Right renal cortex interstitium (tissue), 3 donors: ENCODE results near the gene CDH4. TPM values are rescaled to one million over a fixed set of nuclear protein-coding genes. Genes with fewer than 3 reads are reported as not detected.

ENCODE experiments used
- DNase-seq, 3 donors: peaks; one replicate each; pipeline ENCODE4 v3.0.0-alpha.2; 2013; ENCODE audit warnings: low read depth in 3 of 3, low spot score in 2 of 3
- polyA plus RNA-seq, 3 donors: library from polyadenylated mRNA; unstranded; fragments of 120-200 nt; gene quantifications; one replicate each; pipeline ENCODE4 v1.2.1, GENCODE V29; 2013; ENCODE audit not compliant: insufficient read length in 3 of 3

The CDH4 gene
- polyA plus RNA-seq, 3 donors = 5.8 to 6.8 (median 5.9) TPM

DNA sequence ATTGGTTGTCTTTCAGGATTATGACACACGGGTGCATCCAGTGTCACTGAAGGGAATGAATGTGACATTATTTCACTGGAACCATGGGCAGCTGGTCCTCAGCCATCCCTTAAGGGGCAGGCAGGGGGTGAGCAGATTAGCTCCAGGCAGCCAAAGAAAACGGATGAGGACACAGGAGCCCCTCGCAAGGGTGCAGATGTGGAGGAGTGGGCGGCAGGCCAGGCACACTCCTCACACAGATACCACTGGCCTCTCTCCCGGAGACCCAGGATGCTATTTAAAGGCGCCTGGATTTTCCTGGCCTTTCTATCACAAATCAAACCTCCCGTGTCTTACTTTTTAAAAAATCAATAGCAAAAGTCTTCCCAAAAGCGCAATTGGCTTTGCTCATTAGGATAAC lies 603.2 kb downstream of the CDH4 start:
- no peak for DNase-seq

- no peak for DNase-seq
These were observed 604.8 kb downstream of the CDH4 start for GRCh38 chr20:61856626-61857413.

DNA sequence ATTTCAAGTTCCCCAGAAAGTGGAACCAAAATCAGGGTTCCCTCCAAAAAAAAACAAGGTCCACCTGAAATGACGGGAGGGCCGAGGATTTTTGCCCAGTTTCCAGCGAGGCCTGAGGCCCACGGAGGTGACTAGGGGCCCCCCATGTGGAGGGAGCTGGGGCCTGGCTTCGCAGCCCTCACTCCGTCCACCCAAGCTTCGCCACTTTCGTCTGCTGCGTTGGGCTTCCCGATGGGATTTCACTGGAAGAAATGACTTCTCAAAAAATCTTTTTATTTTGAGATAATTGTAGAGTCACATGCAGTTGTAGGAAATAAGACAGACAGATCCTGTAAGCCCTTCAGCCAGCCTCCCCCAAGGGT lies 605.3 kb downstream of the CDH4 start:
- DNase-seq = no peak

DNA sequence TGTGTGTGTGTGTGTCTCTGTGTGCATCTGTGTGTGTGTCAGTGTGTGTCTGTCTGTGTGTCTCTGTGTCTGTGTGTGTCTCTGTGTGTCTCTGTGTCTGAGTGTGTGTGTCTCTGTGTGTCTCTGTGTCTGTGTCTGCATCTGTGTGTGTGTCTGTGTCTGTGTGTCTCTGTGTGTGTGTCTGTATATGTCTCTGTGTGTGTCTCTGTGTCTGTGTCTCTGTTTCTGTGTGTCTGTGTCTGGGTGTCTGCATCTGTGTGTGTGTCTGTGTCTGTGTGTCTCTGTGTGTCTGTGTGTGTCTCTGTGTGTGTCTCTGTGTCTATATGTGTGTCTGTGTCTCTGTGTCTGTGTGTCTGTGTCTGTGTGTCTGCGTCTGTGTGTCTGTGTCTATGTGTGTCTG lies 605.8 kb downstream of the CDH4 start:
- no peak for DNase-seq

DNA sequence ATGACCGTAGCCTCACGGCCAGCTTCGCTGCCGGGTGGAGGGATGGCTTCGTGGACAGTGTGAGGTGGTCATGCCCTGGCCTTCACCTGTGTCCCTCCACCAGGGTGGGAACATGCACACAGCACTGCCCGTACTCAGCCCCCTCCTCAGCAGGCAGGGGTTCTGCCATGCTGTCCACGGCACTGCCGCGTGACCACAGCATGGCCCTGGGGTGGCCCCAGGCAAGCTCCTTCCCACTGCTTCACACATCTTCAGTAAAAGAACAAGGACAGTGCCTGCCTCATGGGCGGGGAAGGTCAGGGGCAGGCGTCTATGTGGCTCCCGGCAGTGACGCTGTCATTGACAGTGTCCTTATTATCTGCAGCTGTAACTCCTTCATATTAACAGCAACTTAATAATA lies 607.7 kb downstream of the CDH4 start:
- no peak for DNase-seq

DNA sequence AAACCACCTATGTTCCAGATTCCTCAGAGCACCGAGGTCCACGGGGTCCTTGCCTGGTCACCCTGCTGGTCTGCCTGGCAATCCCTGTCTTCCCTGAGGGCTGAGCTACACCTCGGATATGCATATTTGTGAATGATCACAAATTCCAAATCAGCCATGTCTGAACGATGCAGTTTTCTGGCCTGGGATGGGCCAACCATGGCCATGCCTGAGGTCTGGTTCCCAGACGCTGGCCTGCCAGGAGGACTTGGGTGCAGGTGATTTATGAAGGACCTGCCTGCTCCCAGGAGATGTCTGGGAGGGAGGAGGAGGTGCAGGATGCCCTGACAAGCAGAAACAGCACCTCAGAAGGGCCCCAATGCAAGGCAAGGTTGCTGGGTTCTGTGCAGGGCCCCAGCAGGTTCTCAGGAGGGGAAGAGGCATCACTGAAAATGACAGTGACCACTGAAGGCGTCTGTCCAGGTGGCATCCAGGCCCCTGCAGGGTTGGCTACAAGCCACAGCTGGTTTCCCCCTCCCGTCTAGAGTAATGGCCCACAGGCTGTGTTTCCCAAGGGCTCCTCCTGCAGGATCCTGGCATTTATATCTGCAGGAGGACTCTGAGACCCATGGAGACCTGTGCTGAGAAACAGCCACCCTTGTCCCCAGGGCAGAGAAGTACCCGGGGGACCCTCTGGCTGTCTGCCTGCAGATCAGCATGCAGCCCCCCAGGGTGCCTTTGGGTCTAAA lies 608.4 kb downstream of the CDH4 start:
- no peak for DNase-seq

DNA sequence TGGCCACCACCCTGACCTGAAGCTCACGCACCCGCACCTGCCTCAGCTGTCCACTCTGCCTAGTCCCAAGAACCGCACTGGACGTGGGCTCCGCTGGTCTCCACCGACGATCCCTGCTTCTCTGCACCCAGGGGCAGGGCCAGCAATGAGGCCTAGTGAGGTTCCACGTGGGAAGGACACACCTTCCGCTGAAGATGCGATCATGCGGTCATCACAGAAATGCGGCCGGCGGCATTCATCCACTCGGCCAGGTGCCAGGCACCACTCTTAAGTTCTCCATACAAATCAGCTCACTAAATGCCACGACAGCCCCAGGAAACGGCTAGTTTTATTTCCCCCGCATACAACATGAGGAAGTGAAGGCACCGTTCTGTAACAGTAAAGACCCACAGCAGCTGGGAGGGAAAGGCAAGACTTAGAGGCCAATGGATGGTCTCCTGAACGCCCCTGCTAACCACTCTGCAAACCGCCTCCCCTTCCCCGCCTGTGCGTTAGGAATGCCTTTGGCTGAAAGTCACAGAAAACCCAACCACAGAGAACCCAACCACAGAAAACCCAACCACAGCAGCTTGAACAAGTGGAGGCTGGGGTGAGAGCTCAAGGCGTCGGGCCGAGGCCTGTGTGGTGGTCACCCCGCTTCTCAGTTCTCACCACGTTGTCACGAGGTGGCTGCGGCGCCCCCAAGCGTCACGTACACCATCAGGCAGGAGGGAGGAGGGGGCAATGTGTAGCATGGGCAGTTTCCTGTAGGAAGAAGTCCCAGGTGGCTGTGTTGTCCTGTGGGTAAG lies 609.2 kb downstream of the CDH4 start:
- no peak for DNase-seq

DNA sequence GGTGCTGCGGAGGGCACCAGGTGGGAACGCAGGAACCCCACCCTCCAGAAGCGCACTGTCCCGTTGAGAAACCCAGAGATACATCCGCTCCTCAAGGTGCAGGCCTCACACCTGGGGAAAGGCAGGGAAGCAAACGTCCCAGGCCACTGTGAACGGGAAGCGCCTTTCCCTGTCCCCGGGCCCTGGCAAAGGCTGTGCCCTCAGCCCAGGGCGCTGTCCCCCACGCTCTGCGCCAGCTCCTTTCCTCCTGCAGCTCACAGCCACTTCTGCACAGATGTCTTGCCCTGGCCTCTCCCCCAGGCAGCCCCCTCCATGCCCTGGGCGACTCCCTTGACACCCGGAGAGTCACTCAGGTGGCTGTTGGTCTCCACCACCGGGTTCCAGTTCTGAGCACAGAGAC lies 609.8 kb downstream of the CDH4 start:
- DNase-seq = no peak

GRCh38 chr20:61862881-61863280 lies 610.8 kb downstream of the CDH4 start:
- DNase-seq = no peak

- no peak for DNase-seq
These were observed 612.4 kb downstream of the CDH4 start for GRCh38 chr20:61864481-61864880.

DNA sequence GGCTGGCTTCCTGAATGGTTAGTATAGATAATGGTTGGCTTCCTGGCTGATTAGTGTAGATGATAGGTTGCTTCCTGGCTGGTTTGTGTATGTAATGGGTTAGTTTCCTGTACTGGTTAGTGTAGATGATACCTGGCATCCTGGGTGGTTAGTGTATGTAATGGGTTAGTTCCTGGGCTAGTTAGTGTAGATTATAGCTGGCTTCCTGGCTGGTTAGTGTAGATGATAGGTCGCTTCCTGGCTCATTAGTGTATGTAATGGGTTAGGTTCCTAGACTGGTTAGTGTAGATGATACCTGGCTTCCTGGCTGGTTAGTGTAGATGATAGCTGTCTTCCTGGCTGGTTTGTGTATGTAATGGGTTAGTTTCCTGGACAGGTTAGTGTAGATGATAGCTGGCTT lies 613.3 kb downstream of the CDH4 start:
- DNase-seq = no peak

- DNase-seq = no peak
These were observed 614.1 kb downstream of the CDH4 start for GRCh38 chr20:61866165-61866564.

DNA sequence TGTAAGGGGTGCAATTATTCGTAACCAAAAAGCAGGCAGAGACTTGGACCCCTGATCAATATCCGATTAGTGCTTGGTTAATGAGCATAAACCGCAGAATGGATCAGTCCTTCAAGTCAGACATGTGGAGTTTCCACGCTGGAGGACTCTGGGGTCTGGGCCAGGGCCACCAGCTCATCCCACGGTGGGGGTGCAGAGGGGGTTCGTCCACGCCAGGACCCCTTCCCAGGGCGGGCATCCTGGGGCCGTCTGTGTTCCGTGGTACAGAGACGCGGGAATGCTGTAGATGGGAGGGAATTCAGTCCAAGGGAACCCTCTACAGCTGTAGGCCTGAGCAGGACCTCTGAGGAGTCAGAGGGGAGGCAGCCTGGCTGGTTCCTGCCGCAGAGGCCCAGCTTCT lies 615.9 kb downstream of the CDH4 start:
- no peak for DNase-seq

- DNase-seq = no peak
These were observed 616.5 kb downstream of the CDH4 start for GRCh38 chr20:61868466-61869090.

- DNase-seq = no peak
These were observed 617.9 kb downstream of the CDH4 start for GRCh38 chr20:61869750-61870507.

- DNase-seq = no peak
These were observed 619.1 kb downstream of the CDH4 start for GRCh38 chr20:61871160-61871559.

GRCh38 chr20:61871913-61872312 lies 619.9 kb downstream of the CDH4 start:
- no peak for DNase-seq

GRCh38 chr20:61872371-61872900 lies 620.4 kb downstream of the CDH4 start:
- no peak for DNase-seq

DNA sequence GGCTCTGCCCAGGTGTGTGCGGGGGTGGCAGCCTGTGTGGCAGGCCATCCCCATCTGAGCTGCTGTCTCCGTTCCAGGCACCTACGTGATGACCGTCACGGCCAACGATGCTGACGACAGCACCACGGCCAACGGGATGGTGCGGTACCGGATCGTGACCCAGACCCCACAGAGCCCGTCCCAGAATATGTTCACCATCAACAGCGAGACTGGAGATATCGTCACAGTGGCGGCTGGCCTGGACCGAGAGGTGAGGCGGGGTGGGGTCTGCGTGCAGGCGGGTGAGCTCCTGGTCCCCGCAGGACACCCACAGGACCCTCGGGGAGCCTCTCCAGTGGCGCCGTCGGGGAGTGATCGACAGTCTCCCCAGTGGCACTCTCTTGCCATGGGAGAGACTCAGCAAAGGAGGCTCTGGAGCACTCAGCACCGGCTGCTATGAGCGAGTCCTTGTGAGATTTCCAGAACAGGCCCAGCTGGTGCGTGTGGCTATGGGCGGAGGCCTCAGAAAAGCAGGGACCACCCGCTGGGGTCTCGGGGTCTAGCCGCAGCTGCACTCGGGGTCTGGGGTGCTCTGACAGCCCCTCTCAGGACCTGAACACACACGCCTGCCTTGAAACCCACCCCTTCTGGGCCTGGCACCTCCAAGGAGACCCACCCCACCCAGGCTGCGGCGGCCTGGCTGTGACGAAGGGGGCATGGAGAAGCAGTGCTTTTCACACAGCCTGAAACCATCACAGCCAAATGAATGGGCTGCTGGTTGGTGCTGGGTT lies 621.8 kb downstream of the CDH4 start:
- no peak for DNase-seq
